Measurements from ENCODE around the gene CES4A.

DNA sequence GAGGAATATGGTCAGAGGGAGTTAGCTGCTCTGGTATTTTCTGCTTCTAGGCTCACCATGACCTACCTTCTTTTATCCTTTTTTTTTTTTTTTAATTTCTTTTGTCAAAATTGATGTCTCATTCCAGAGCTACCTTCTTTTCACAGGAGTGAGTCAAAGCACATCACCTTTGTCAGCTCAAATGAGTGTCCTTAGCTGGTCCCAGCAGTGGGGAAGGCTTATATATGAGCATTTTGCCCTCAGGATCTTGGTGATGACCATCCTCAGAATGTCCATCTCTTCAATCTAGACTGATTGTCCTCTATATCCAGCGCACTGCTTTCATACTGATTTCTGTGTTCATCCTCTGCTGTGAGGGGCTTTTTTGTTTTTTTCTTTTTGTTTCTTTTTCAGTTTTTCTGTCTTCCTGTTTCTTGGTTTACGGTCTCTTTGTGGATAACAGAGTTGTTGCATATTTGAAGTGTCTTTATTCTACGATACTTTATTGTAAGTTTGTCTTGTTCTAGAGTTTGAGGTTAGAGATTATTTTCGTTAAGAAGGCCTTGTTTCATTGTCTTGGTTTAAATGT lies 65.5 kb downstream of the CES4A start:
- TF ChIP-seq, protein P1, sequence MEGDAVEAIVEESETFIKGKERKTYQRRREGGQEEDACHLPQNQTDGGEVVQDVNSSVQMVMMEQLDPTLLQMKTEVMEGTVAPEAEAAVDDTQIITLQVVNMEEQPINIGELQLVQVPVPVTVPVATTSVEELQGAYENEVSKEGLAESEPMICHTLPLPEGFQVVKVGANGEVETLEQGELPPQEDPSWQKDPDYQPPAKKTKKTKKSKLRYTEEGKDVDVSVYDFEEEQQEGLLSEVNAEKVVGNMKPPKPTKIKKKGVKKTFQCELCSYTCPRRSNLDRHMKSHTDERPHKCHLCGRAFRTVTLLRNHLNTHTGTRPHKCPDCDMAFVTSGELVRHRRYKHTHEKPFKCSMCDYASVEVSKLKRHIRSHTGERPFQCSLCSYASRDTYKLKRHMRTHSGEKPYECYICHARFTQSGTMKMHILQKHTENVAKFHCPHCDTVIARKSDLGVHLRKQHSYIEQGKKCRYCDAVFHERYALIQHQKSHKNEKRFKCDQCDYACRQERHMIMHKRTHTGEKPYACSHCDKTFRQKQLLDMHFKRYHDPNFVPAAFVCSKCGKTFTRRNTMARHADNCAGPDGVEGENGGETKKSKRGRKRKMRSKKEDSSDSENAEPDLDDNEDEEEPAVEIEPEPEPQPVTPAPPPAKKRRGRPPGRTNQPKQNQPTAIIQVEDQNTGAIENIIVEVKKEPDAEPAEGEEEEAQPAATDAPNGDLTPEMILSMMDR (conservative IDR thresholded peaks at IDR 0.05) = no peak
- TF ChIP-seq EZH2 (IDR thresholded peaks at IDR 0.05; ENCODE audit: low read depth) = no peak
